AG20443 (cell line): Measurements from ENCODE around the gene LIMS2.

Source experiments
- DNase-seq: peaks from one replicate; pipeline ENCODE4 v3.0.0; 2012; ENCODE audit warnings: low spot score, mixed read lengths

LIMS2 gene

DNA sequence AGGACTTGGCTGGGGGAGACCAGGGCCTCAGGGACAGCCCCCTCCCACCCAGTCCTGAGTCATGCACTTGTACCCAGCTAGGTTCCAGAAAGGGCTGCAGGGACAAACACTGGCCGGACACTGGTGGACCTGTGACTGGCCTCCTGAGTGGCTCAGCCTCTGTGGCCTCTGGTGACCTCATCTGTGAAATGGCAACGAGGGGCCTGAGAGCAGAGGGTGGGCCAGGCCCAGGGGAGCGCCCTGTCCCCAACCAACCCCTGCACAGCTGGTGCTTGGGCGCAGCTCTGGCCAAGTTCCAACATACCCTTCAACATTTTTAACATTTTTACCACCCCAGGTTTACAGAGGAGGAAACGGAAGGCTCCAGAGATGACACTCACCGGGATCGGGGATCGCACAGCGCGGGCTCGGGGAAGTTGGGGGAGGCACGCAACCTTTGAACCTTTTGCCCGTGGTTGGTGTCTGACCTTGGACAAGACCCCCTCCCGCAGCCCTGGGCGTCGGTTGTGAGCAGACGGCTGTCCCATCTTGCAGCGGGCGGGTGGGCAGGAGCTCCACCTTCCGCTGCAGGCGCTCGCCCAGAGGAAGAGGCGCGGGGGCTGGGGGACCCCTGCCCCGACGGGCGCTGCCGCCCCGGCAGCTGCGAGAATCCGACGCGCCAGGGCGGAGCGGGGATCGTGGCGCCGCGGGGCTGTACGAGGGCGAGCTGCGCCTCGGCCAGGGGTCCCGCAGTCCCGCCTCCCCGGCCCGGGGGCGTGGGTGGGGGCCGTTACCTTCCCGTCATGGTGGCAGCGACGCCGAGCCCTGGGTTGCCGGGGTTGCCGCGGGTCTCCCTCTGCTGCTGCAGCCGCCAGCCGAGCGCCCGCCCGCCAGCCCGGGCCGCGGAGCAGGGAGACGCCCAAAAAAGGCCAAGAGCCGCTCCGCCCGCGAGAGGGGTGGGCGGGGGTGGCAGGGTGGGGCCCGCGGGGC, 805 bp downstream of the LIMS2 start:
- peak; percentile 75 for DNase-seq

- DNase-seq = peak; percentile 54
Observed at GRCh38 chr2:127673291-127674069, 1.9 kb downstream of the LIMS2 start.

GRCh38 chr2:127672341-127673224, 2.7 kb downstream of the LIMS2 start:
- DNase-seq = no peak

GRCh38 chr2:127671557-127672302, 3.6 kb downstream of the LIMS2 start:
- DNase-seq = no peak

DNA sequence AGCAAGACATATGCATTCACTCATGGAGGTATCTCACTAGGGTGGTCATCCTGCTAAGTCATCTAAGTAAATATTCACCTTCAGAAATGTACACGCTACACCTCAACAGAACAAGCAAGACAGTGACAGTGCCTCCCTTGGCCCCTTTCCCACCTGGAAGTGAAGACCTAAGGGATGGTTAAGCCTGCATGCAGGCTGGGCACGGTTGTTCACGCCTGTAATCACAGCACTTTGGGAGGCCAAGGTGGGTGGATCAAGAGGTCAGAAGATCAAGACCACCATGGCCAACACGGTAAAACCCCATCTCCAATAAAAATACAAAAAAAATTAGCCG, 4.4 kb downstream of the LIMS2 start:
- no peak for DNase-seq

DNA sequence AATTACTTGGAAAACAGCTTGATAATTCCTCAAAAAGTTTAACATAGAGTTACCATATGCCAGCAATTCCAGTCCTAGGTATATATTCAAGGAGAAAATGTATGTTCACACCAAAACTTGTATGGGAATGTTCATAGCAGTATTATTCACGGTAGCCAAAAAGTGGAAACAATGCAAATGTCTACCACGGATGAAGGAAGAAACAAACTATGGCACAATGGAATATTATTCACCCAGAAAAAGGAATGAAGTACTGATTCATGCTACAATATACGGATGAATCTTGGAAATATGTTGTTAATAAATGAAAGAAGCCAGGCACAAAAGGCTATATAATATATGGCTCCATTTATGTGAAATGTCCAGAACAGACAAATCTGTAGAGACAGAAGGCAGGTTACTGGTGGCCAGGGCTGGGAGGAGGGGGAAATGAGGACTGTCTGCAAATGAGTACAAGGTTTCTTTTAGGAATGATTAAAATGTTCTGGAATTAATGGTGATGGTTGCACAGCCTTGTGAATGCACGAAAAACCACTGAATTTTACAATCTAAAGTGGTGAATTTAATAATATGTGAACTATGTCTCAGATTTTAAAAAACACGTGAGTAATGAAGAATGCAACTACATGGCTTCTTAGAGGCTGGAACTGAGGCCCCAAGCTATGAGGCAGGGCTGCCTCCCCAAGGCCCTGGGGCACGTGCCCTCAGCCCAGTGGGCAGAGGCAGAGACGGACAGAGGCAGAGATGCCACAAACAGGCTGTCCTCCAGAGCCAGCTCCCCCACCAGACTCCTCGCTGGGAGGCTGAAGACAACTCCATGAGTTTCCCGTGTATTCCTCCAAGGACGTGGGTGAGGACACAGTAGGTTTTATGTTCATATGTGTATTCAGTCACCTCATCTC, 5.0 kb downstream of the LIMS2 start:
- DNase-seq = no peak

DNA sequence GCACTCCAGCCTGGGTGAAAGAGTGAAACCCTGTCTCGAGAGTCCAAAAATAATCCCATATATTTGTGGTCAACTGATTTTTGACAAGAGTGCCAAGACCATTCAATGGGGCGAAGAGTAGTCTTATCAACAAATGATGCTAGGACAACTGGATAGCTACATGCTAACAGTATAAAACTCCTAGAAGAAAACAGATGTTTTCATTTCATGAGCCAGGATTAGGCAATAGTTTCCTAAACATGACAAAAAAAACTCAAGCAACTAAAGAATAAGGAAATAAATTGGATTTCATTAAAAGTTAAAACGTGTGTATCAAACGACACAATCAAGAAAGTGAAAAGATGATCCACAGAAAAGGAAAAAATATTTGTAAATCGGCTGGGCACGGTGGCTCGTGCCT, 6.3 kb downstream of the LIMS2 start:
- DNase-seq = no peak

- DNase-seq = no peak
Observed at GRCh38 chr2:127665267-127665893, 9.9 kb downstream of the LIMS2 start.

GRCh38 chr2:127664895-127665225, 10.5 kb downstream of the LIMS2 start:
- DNase-seq = no peak

- DNase-seq = peak; percentile 46
Observed at GRCh38 chr2:127664065-127664894, 11.1 kb downstream of the LIMS2 start.

- no peak for DNase-seq
Observed at GRCh38 chr2:127663566-127664064, 11.7 kb downstream of the LIMS2 start.

DNA sequence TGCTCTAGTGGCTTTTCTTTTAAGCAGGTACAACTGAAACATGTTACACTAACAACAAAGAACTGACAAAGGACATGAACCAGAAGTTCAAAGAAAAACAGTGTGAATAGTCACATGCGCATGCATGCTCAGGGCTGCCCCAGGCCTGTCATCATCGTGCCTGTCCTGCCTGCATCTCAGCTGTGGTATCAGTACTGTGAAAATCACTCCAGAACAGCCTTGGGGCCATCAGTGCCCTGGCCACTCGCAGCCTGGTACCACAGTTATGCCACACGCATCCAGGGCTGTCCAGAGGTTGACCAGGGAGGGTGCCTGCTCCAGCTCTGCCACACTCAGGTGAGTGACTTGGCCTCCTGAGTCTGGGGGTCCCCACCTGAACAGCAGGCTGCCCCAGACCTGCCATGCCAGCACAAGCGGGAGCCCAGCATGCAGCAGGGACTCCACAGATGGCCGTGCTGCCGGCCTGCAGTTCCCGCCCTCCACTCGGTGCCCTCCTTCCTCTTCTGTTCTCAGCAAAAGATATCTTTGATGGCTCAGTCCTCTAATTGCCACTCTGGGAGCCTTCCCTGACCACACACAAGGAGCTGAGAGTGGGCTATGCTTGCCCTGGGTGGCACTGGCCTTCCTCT, 12.3 kb downstream of the LIMS2 start:
- no peak for DNase-seq

DNA sequence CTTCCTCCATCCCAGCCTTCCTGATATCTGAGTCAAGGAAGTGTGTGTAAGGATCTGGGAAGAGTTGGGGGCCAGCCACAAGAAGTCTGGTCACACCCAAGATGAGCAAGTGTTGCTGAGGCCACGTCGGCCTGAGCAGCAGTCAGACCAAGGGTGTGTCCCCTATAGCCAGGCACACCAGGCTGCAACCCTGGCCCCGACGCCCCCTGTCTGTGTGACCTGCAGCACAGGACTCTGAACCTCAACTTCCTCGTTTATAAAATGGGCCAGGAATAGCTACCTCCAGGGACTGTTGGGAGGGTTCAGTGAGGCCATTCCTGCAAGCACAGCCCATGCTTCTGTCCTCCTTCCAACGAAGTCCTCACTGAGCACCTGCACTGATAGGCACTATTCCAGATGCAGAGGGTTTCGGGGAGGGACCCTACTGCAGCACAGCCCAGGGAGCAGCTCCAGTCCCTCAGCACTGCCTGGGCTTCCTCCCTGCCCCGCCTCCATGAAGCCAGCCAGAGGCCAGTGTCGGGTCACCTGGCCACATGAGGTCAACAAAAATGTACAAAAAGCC, 13.3 kb downstream of the LIMS2 start:
- peak; percentile 87 for DNase-seq

- peak; percentile 57 for DNase-seq
Observed at GRCh38 chr2:127661072-127661649, 14.2 kb downstream of the LIMS2 start.

- no peak for DNase-seq
Observed at GRCh38 chr2:127660291-127660578, 15.1 kb downstream of the LIMS2 start.

DNA sequence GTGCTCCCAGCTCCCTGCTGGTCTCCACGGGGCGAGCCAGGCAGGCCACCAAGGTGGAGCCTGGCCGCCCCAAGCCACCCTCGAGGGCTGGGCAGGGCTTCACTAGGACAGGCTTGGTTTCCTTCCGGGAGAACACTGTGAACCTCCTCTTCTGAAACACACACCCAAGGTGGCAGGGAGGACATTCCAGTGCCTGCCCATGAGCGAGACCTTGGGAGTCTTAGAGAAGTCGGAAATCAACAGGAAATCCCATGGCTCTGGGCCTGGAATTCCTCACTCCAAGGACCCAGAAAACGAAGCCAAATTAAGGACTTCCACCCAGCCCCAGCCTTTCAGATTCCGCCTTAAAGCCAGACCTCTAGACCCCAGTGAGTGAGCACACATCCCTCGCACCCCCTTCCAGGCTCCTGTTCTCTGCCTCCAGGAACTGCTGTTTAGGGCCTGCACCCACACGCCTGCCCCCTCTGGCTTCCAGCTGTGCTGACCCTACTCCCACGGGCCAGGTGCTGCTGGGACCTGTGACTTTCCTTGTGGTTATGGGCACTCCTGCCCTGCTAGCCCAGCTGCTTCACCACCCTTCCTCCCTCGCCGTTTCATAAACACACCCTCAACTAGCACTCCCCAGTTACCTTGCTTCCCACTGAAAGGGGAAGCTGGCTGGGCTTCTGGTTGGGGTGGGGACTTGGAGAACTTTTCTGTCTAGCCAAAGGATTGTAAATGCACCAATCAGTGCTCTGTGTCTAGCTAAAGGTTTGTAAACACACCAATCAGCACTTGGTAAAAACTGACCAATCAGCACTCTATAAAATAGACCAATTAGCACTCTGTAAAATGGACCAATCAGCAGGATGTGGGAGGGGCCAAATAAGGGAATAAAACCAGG, 15.7 kb downstream of the LIMS2 start:
- no peak for DNase-seq
